HCEC 1CT (cell line): Measurements from ENCODE around the gene CCDC74A.
"Not testable (repeated sequence)": the region's sequence is repeated elsewhere in the genome, so short reads cannot be mapped to it uniquely, and the experiment has no call there.

Experiments used
- DNase-seq: peaks from one replicate; pipeline ENCODE4 v3.0.0-alpha.2; 2017

CCDC74A gene

GRCh38 chr2:131566371-131566770 is 38.7 kb downstream of the CCDC74A start:
- DNase-seq, result no peak

GRCh38 chr2:131567891-131568290 is 40.2 kb downstream of the CCDC74A start:
- DNase-seq, result no peak

DNA sequence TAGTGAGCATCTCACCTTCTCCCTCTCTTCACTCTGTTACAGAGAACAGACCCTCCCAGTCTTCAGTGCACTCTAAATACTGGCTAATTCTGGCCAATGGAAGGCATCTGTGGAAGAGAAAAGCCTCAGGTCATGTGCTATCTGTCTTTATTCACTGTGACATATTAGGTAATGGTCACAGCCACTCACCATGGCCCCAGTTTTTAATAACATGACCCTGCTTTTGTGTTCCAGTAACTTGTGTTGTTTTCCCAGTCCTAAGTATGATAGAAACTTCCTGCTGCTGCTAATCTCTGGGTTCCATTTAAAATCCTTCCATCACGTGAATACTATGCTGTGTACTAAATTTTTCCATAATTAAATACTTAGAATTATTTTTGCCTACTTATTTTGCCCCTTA is 40.7 kb downstream of the CCDC74A start:
- not testable (repeated sequence) for DNase-seq

DNA sequence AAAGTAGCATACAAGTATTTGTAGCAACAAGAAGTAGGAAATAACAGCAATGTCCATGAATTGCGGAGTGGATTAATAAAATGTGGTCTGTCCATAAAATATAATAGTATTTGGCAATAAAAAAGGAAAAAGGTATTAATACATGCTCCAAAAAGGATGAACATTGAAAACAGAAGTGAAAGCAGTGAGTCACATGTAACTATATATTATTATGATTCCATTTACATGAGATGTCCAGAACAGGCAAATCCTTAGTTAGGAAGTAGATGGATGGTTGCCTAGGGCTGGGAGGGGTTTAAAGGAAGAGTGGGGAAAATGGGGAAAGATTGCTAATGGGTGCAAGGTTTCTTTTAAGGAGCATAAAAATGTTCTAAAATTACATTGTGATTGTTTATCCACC is 44.5 kb downstream of the CCDC74A start:
- peak; percentile 17 for DNase-seq

- DNase-seq, result no peak
These were observed 50.1 kb downstream of the CCDC74A start for GRCh38 chr2:131577812-131578211.

GRCh38 chr2:131580187-131580586 is 52.5 kb downstream of the CCDC74A start:
- DNase-seq, result no peak
